ENCODE measurements around the gene DUSP1. TPM values are rescaled to one million over a fixed set of nuclear protein-coding genes. Genes with fewer than 3 reads are reported as not detected.

The DUSP1 gene
- total and polyA plus RNA-seq, 2 of the 13 experiments (the other 11 are each of a cell fraction or from before 2014, with no cell fraction given): 27.1 to 55.5 TPM

GRCh38 chr5:172772112-172772906, 1.3 kb upstream of the DUSP1 start (continued):
- no peak for TF ChIP-seq ZNF740 (CRISPR knock-in tag; IDR thresholded peaks at IDR 0.05)
- TF ChIP-seq ZNF501 (CRISPR knock-in tag; IDR thresholded peaks at IDR 0.05): peak; percentile 83
- TF ChIP-seq TRAFD1 (CRISPR knock-in tag; IDR thresholded peaks at IDR 0.05; ENCODE audit: borderline replicate concordance): peak; percentile 78; the same call in 1 of the 2 replicates
- TF ChIP-seq CBX5 (CRISPR knock-in tag; IDR thresholded peaks at IDR 0.05; ENCODE audit: borderline replicate concordance): peak; percentile 96; the same call in 1 of the 2 replicates
- TF ChIP-seq RBAK (CRISPR knock-in tag; IDR thresholded peaks at IDR 0.05): no peak
- no peak for TF ChIP-seq ZC3H4 (CRISPR knock-in tag; IDR thresholded peaks at IDR 0.05; ENCODE audit: borderline replicate concordance)
- no peak for TF ChIP-seq ZMAT5 (CRISPR knock-in tag; IDR thresholded peaks at IDR 0.05; ENCODE audit: borderline replicate concordance, low read depth)
- TF ChIP-seq AHR (CRISPR knock-in tag; IDR thresholded peaks at IDR 0.05): peak; percentile 86
- 0 out of 2 replicates have a peak, but pooled peaks have one; percentile 21 for TF ChIP-seq RFX3 (CRISPR knock-in tag; IDR thresholded peaks at IDR 0.05)
- TF ChIP-seq CAMTA2 (CRISPR knock-in tag; IDR thresholded peaks at IDR 0.05; ENCODE audit: borderline replicate concordance): 0 out of 2 replicates have a peak, but pooled peaks have one; percentile 18
- no peak for TF ChIP-seq TCF12 (IDR thresholded peaks at IDR 0.05)
- peak; percentile 52; the same call in 1 of the 2 replicates for TF ChIP-seq TCF12 (CRISPR knock-in tag; IDR thresholded peaks at IDR 0.05)
- no peak for TF ChIP-seq MAX (IDR thresholded peaks at IDR 0.05)
- no peak for TF ChIP-seq RNF2 (conservative IDR thresholded peaks at IDR 0.05; ENCODE audit: low read depth)
- peak; percentile 52; the same call in 1 of the 2 replicates for TF ChIP-seq MAFG (CRISPR knock-in tag; IDR thresholded peaks at IDR 0.05)
- peak; percentile 69; the same call in 1 of the 2 replicates for TF ChIP-seq JDP2 (CRISPR knock-in tag; IDR thresholded peaks at IDR 0.05; ENCODE audit: borderline replicate concordance)
- TF ChIP-seq PPARG (CRISPR knock-in tag; conservative IDR thresholded peaks at IDR 0.05): peak; percentile 83
- peak; percentile 95 for TF ChIP-seq SKI (IDR thresholded peaks at IDR 0.05; ENCODE audit: partially characterized antibody)
- 0 out of 2 replicates have a peak, but pooled peaks have one; percentile 51 for TF ChIP-seq ZNF329 (CRISPR knock-in tag; IDR thresholded peaks at IDR 0.05; ENCODE audit: low read depth)
- peak; percentile 57 for TF ChIP-seq STAG1 (CRISPR knock-in tag; IDR thresholded peaks at IDR 0.05)
- TF ChIP-seq TOE1 (CRISPR knock-in tag; IDR thresholded peaks at IDR 0.05): peak; percentile 75; the same call in 1 of the 2 replicates
- TF ChIP-seq ELF4 (CRISPR knock-in tag; IDR thresholded peaks at IDR 0.05; ENCODE audit: borderline replicate concordance): peak; percentile 70; the same call in 1 of the 2 replicates
- TF ChIP-seq, protein P1, sequence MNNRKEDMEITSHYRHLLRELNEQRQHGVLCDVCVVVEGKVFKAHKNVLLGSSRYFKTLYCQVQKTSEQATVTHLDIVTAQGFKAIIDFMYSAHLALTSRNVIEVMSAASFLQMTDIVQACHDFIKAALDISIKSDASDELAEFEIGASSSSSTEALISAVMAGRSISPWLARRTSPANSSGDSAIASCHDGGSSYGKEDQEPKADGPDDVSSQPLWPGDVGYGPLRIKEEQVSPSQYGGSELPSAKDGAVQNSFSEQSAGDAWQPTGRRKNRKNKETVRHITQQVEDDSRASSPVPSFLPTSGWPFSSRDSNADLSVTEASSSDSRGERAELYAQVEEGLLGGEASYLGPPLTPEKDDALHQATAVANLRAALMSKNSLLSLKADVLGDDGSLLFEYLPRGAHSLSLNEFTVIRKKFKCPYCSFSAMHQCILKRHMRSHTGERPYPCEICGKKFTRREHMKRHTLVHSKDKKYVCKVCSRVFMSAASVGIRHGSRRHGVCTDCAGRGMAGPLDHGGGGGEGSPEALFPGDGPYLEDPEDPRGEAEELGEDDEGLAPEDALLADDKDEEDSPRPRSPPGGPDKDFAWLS (CRISPR knock-in tag; IDR thresholded peaks at IDR 0.05; ENCODE audit: borderline replicate concordance): no peak
